SK-N-MC (cell line): Measurements from ENCODE around the gene GABRG3.

ENCODE experiments used
- EZH2 ChIP-seq: fragments of 200-600 bp; sonication (generic); IDR thresholded peaks from one replicate; pipeline ENCODE4 v1.6.1; 2017; ENCODE audit warnings: antibody characterized with exemption
- FOXP2 ChIP-seq: optimal IDR thresholded peaks from 2 replicates; pipeline ENCODE3; 2011; ENCODE audit warnings: mild to moderate bottlenecking, moderate library complexity; ENCODE audit not compliant: insufficient read depth; ENCODE audit errors: extremely low read length, control extremely low read depth
- POLR2AphosphoS5 ChIP-seq: IDR thresholded peaks from 2 replicates; pipeline ENCODE4 v1.6.1; 2012; ENCODE audit warnings: mild to moderate bottlenecking, low read depth, low read length, borderline replicate concordance

- TF ChIP-seq POLR2AphosphoS5 (no peak), EZH2 (no peak), FOXP2 (no peak)
Observed at GRCh38 chr15:27500206-27500605, 529.2 kb downstream of the GABRG3 start.
